Measurements from ENCODE around the gene SLX9. TPM values are rescaled to one million over a fixed set of nuclear protein-coding genes. Genes with fewer than 3 reads are reported as not detected.
A peak's percentile ranks its signal among the peaks of the same experiment; 100 is the strongest.
"Not testable (repeated sequence)": the region's sequence is repeated elsewhere in the genome, so short reads cannot be mapped to it uniquely, and the experiment has no call there.

Gene SLX9
- total RNA-seq, 1 experiment from 2014 or later, result 77.2 TPM

GRCh38 chr21:44927259-44927586 is 12.6 kb upstream of the SLX9 start (continued):
- TF ChIP-seq CTCF (IDR thresholded peaks at IDR 0.05), result no peak
- TF ChIP-seq TEAD4 (CRISPR knock-in tag; IDR thresholded peaks at IDR 0.05), result no peak
- TF ChIP-seq MYBL2 (CRISPR knock-in tag; IDR thresholded peaks at IDR 0.05), result no peak
- TF ChIP-seq JUN (CRISPR knock-in tag; IDR thresholded peaks at IDR 0.05), result no peak
- no peak for TF ChIP-seq FOXJ3 (CRISPR knock-in tag; IDR thresholded peaks at IDR 0.05; ENCODE audit: borderline replicate concordance)
- no peak for TF ChIP-seq ZMAT4 (CRISPR knock-in tag; IDR thresholded peaks at IDR 0.05)

- no peaks in the 10 kb centered on the region for H3K9me3 Mint-ChIP-seq
- TF ChIP-seq FOXJ3 (CRISPR knock-in tag; IDR thresholded peaks at IDR 0.05; ENCODE audit: borderline replicate concordance) (no peak), ZNF232 (CRISPR knock-in tag; IDR thresholded peaks at IDR 0.05) (no peak), ZNF263 (CRISPR knock-in tag; IDR thresholded peaks at IDR 0.05; ENCODE audit: low read depth) (peak; percentile 70; the same call in 1 of the 2 replicates)
- no peak overlapping the region; the same call in 1 of the 2 replicates for H3K27ac Mint-ChIP-seq
- H3K4me3 Mint-ChIP-seq, result no peak overlapping the region
- no peaks in the 10 kb centered on the region for H3K36me3 Mint-ChIP-seq
- no peak for DNase-seq (ENCODE audit: low spot score)
- ChIA-PET POLR2A (no interaction called here), CTCF (interaction anchor here (0.6 to 2.2 kb wide), 10 partner anchors 19 to 212 kb away, joined by 3 to 11 read pairs (median 4); partner anchors contain the start of gene PTTG1IP)
- peaks cover 56% of the 10 kb centered on the region for H3K27me3 Mint-ChIP-seq (ENCODE audit: low read depth)
- ATAC-seq, result peak; percentile 36
- H3K4me1 Mint-ChIP-seq, result peaks cover 41% of the 10 kb centered on the region
These were observed 12.0 kb upstream of the SLX9 start for GRCh38 chr21:44927587-44928461.

- DNase-seq (ENCODE audit: low spot score); H3K27ac Mint-ChIP-seq; H3K4me3 Mint-ChIP-seq; H3K9me3 Mint-ChIP-seq; ATAC-seq; H3K36me3 Mint-ChIP-seq; POLR2A ChIA-PET: not testable (repeated sequence)
- CTCF ChIA-PET, result interaction anchor here (0.8 to 2.2 kb wide), 6 partner anchors 11 to 208 kb away, joined by 3 to 11 read pairs (median 3); no protein-coding TSS in a partner anchor
- Mint-ChIP-seq H3K27me3 (ENCODE audit: low read depth) (peaks cover 64% of the 10 kb centered on the region), H3K4me1 (peaks cover 41% of the 10 kb centered on the region)
These were observed 11.2 kb upstream of the SLX9 start for GRCh38 chr21:44928500-44929241.

- ChIA-PET POLR2A (no interaction called here), CTCF (interaction anchor here (0.8 to 1.4 kb wide), 4 partner anchors 11 to 208 kb away, joined by 3 read pairs; no protein-coding TSS in a partner anchor)
- Mint-ChIP-seq H3K27ac (no peak overlapping the region), H3K36me3 (no peaks in the 10 kb centered on the region), H3K9me3 (no peaks in the 10 kb centered on the region), H3K4me3 (no peak overlapping the region), H3K4me1 (peaks cover 41% of the 10 kb centered on the region), H3K27me3 (ENCODE audit: low read depth) (peaks cover 71% of the 10 kb centered on the region)
- no peak for ATAC-seq
- no peak for DNase-seq (ENCODE audit: low spot score)
- TF ChIP-seq ETV6 (CRISPR knock-in tag; IDR thresholded peaks at IDR 0.05) (no peak), HMGXB4 (CRISPR knock-in tag; IDR thresholded peaks at IDR 0.05) (no peak), ATF3 (CRISPR knock-in tag; conservative IDR thresholded peaks at IDR 0.05) (no peak), AFF4 (CRISPR knock-in tag; IDR thresholded peaks at IDR 0.05; ENCODE audit: borderline replicate concordance) (no peak), ZNF232 (CRISPR knock-in tag; IDR thresholded peaks at IDR 0.05) (no peak), KAT7 (CRISPR knock-in tag; IDR thresholded peaks at IDR 0.05; ENCODE audit: borderline replicate concordance) (no peak), ZSCAN18 (CRISPR knock-in tag; IDR thresholded peaks at IDR 0.05) (no peak), ZNF416 (CRISPR knock-in tag; IDR thresholded peaks at IDR 0.05) (no peak)
These were observed 10.5 kb upstream of the SLX9 start for GRCh38 chr21:44929242-44929798.
